HG03457 (cell line): Measurements from ENCODE around the gene HBA2.
"Not testable (repeated sequence)": the region's sequence is repeated elsewhere in the genome, so short reads cannot be mapped to it uniquely, and the experiment has no call there.

Experiments
- ATAC-seq: cut with Tn5 transposase; IDR thresholded peaks from one replicate; pipeline ENCODE4 v1.9.1; 2021; ENCODE audit warnings: moderate number of reproducible peaks; ENCODE audit not compliant: unreplicated experiment

HBA2 gene

GRCh38 chr16:154217-155030 lies 18.3 kb upstream of the HBA2 start:
- ATAC-seq: no peak

GRCh38 chr16:155031-155398 lies 17.7 kb upstream of the HBA2 start:
- ATAC-seq: no peak

GRCh38 chr16:159136-159849 lies 13.4 kb upstream of the HBA2 start:
- ATAC-seq: no peak

GRCh38 chr16:160242-160641 lies 12.4 kb upstream of the HBA2 start:
- not testable (repeated sequence) for ATAC-seq

- ATAC-seq: no peak
These were observed 11.9 kb upstream of the HBA2 start for GRCh38 chr16:160691-161190.

GRCh38 chr16:162271-162991 lies 10.2 kb upstream of the HBA2 start:
- no peak for ATAC-seq

GRCh38 chr16:163139-163538 lies 9.5 kb upstream of the HBA2 start:
- not testable (repeated sequence) for ATAC-seq

GRCh38 chr16:163696-164095 lies 9.0 kb upstream of the HBA2 start:
- not testable (repeated sequence) for ATAC-seq

- not testable (repeated sequence) for ATAC-seq
These were observed 8.4 kb upstream of the HBA2 start for GRCh38 chr16:164134-164823.

GRCh38 chr16:164827-165538 lies 7.7 kb upstream of the HBA2 start:
- no peak for ATAC-seq

GRCh38 chr16:165539-166374 lies 6.9 kb upstream of the HBA2 start, which contains the start of gene HBM:
Gene HBM (plus strand): TSS chr16:165978. CDS start chr16:165998, 20 bp downstream.
- ATAC-seq: no peak

GRCh38 chr16:166375-167121 lies 6.1 kb upstream of the HBA2 start:
- no peak for ATAC-seq

GRCh38 chr16:167122-167690 lies 5.5 kb upstream of the HBA2 start:
- ATAC-seq: no peak

- no peak for ATAC-seq
These were observed 4.3 kb upstream of the HBA2 start for GRCh38 chr16:168424-168823.

GRCh38 chr16:169014-169413 lies 3.7 kb upstream of the HBA2 start:
- no peak for ATAC-seq

- ATAC-seq: not testable (repeated sequence)
These were observed 2.6 kb upstream of the HBA2 start for GRCh38 chr16:170088-170507.

- ATAC-seq: no peak
These were observed 1.9 kb upstream of the HBA2 start for GRCh38 chr16:170788-171187.

- ATAC-seq: not testable (repeated sequence)
These were observed 657 bp downstream of the HBA2 start for GRCh38 chr16:173211-173854.
